ENCODE measurements around the gene PSMC1.

GRCh38 chr14:90275820-90276219 lies 19.5 kb downstream of the PSMC1 start:
- TF ChIP-seq CTCF (IDR thresholded peaks at IDR 0.05) (no peak), EP300 (IDR thresholded peaks at IDR 0.05) (no peak)

Measured in esophagus muscularis mucosa (tissue), 3 donors.